ENCODE data around the gene ABCC4. TPM values are rescaled to one million over a fixed set of nuclear protein-coding genes. Genes with fewer than 3 reads are reported as not detected.

The ABCC4 gene
- total and polyA plus RNA-seq, 4 donors: 0.74 to 22.5 (median 2.0) TPM

DNA sequence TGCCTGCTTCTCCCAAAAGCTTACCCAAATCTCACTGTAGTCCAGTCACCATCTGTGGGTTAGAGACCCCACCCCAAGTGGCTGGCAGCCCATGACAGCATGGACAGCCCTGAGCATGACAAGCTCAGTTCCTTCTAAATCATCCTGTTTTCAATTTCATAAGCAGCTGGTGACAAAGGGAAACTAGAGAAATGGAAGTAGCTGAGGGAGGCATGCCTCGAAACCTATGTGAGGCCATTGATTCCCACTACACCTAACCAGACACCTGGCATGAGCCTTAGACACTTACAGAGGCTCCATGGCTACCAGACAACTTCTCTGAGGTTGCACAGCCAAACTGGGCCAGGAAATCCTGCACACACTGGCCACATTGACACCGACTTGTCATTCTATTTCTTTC lies 56.2 kb downstream of the ABCC4 start (continued):
- TF ChIP-seq JUND (IDR thresholded peaks at IDR 0.05) (no peak), TAF1 (conservative IDR thresholded peaks at IDR 0.05) (no peak), RXRA (IDR thresholded peaks at IDR 0.05) (no peak), RAD21 (IDR thresholded peaks at IDR 0.05) (no peak)
- TF ChIP-seq, protein P1, sequence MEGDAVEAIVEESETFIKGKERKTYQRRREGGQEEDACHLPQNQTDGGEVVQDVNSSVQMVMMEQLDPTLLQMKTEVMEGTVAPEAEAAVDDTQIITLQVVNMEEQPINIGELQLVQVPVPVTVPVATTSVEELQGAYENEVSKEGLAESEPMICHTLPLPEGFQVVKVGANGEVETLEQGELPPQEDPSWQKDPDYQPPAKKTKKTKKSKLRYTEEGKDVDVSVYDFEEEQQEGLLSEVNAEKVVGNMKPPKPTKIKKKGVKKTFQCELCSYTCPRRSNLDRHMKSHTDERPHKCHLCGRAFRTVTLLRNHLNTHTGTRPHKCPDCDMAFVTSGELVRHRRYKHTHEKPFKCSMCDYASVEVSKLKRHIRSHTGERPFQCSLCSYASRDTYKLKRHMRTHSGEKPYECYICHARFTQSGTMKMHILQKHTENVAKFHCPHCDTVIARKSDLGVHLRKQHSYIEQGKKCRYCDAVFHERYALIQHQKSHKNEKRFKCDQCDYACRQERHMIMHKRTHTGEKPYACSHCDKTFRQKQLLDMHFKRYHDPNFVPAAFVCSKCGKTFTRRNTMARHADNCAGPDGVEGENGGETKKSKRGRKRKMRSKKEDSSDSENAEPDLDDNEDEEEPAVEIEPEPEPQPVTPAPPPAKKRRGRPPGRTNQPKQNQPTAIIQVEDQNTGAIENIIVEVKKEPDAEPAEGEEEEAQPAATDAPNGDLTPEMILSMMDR (IDR thresholded peaks at IDR 0.05; ENCODE audit: low read depth, low read length, missing input control): no peak
- TF ChIP-seq, protein P2, sequence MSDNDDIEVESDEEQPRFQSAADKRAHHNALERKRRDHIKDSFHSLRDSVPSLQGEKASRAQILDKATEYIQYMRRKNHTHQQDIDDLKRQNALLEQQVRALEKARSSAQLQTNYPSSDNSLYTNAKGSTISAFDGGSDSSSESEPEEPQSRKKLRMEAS (IDR thresholded peaks at IDR 0.05): no peak

DNA sequence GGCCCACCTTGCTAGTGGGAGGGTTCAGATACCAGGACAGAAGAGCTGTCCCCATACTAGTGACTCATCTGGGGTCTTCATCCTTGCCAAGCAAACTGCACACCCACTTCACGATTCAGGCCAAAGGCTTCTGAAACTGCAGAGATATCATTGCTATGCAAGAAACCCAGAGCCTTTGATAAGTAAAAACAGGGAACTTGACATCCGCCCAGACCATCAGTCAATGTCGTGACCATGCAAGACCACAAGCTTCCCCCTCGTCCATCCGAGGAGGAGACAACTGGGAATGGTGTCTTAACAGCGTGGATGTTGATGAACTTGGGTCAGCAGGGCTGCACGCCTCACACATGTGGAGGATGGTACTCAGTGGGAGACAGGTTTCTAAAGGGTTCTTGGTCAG lies 58.0 kb downstream of the ABCC4 start:
- H3K9me3 ChIP-seq (ENCODE audit: control insufficient read depth in 4 of 4, low read length in 3 of 4): no peaks in the 10 kb centered on the region
- WGBS: 73% methylated on average over 7 of the region's 7 CpGs
- TF ChIP-seq RXRA (IDR thresholded peaks at IDR 0.05) (no peak), JUND (IDR thresholded peaks at IDR 0.05) (no peak), GABPA (IDR thresholded peaks at IDR 0.05 in 1 of 2, conservative IDR thresholded peaks at IDR 0.05 in 1 of 2) (no peak), NR2F2 (IDR thresholded peaks at IDR 0.05) (no peak), EGR1 (IDR thresholded peaks at IDR 0.05; ENCODE audit: low read depth in 2 of 2) (no peak), FOXA1 (IDR thresholded peaks at IDR 0.05) (no peak)
- TF ChIP-seq, protein P3, sequence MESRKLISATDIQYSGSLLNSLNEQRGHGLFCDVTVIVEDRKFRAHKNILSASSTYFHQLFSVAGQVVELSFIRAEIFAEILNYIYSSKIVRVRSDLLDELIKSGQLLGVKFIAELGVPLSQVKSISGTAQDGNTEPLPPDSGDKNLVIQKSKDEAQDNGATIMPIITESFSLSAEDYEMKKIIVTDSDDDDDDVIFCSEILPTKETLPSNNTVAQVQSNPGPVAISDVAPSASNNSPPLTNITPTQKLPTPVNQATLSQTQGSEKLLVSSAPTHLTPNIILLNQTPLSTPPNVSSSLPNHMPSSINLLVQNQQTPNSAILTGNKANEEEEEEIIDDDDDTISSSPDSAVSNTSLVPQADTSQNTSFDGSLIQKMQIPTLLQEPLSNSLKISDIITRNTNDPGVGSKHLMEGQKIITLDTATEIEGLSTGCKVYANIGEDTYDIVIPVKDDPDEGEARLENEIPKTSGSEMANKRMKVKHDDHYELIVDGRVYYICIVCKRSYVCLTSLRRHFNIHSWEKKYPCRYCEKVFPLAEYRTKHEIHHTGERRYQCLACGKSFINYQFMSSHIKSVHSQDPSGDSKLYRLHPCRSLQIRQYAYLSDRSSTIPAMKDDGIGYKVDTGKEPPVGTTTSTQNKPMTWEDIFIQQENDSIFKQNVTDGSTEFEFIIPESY (IDR thresholded peaks at IDR 0.05): no peak
- TF ChIP-seq, protein P4, sequence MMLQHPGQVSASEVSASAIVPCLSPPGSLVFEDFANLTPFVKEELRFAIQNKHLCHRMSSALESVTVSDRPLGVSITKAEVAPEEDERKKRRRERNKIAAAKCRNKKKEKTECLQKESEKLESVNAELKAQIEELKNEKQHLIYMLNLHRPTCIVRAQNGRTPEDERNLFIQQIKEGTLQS (IDR thresholded peaks at IDR 0.05): no peak
- TF ChIP-seq, protein P5, sequence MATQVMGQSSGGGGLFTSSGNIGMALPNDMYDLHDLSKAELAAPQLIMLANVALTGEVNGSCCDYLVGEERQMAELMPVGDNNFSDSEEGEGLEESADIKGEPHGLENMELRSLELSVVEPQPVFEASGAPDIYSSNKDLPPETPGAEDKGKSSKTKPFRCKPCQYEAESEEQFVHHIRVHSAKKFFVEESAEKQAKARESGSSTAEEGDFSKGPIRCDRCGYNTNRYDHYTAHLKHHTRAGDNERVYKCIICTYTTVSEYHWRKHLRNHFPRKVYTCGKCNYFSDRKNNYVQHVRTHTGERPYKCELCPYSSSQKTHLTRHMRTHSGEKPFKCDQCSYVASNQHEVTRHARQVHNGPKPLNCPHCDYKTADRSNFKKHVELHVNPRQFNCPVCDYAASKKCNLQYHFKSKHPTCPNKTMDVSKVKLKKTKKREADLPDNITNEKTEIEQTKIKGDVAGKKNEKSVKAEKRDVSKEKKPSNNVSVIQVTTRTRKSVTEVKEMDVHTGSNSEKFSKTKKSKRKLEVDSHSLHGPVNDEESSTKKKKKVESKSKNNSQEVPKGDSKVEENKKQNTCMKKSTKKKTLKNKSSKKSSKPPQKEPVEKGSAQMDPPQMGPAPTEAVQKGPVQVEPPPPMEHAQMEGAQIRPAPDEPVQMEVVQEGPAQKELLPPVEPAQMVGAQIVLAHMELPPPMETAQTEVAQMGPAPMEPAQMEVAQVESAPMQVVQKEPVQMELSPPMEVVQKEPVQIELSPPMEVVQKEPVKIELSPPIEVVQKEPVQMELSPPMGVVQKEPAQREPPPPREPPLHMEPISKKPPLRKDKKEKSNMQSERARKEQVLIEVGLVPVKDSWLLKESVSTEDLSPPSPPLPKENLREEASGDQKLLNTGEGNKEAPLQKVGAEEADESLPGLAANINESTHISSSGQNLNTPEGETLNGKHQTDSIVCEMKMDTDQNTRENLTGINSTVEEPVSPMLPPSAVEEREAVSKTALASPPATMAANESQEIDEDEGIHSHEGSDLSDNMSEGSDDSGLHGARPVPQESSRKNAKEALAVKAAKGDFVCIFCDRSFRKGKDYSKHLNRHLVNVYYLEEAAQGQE (IDR thresholded peaks at IDR 0.05): no peak
- TF ChIP-seq, protein P2 (IDR thresholded peaks at IDR 0.05): no peak

More for the DNA sequence above, 58.0 kb downstream of the ABCC4 start:
- no peak overlapping the region for H3K4me3 ChIP-seq (ENCODE audit: low read depth in 1 of 3, low read length in 3 of 3)
- no peak for DNase-seq (ENCODE audit: low spot score)
- no peaks in the 10 kb centered on the region for H3K36me3 ChIP-seq (ENCODE audit: control insufficient read depth in 4 of 4, insufficient read depth in 3 of 4, low read depth in 1 of 4, low read length in 3 of 4)
- H3K4me1 ChIP-seq (ENCODE audit: control insufficient read depth in 4 of 4, insufficient read depth in 4 of 4, low read length in 3 of 4): no peaks in the 10 kb centered on the region
- no peaks in the 10 kb centered on the region for H3K27me3 ChIP-seq (ENCODE audit: control insufficient read depth in 4 of 4, insufficient read depth in 4 of 4, low read length in 3 of 4)
- no peak overlapping the region for H3K27ac ChIP-seq (ENCODE audit: low read depth in 1 of 2, low read length in 2 of 2)
- no peak overlapping the region for H3K9ac ChIP-seq (ENCODE audit: low read depth in 1 of 2, low read length in 2 of 2)
